ENCODE data around the gene OR8J1. TPM values are rescaled to one million over a fixed set of nuclear protein-coding genes. Genes with fewer than 3 reads are reported as not detected.

OR8J1 gene
- total RNA-seq (not detected), polyA plus RNA-seq (ENCODE audit: insufficient read depth, low read depth, low replicate concordance) (not detected)
- long read RNA-seq, donor 1, result 0 reads
- long read RNA-seq, donor 2, result 0 reads

GRCh38 chr11:56353991-56354390, at the start of gene OR8J1:
Gene OR8J1, plus strand, starts transcription at chr11:56354291. Its CDS starts 5,956 bp downstream, at chr11:56360247.
- no peak within 1 kb of the TSS for H3K4me3 ChIP-seq
- DNase-seq, result no peak
- H3K9me3 ChIP-seq, result no peaks in the 10 kb centered on the region
- no peak within 1 kb of the TSS for H3K27ac ChIP-seq
- no peaks in the 10 kb centered on the region for H3K36me3 ChIP-seq (ENCODE audit: low read depth, missing control alignments)
- no peaks in the 10 kb centered on the region for H3K4me1 ChIP-seq
- no peaks in the 10 kb centered on the region for H3K27me3 ChIP-seq
- 87 to 90% methylated on average over 2 of the region's 2 CpGs for WGBS, 2 donors
- no peak for TF ChIP-seq CTCF (IDR thresholded peaks at IDR 0.05)
- intact Hi-C loops (cut with DNase I; ENCODE audit: low total_unique reads), result no loop called here

GRCh38 chr11:56307836-56308235, 46.3 kb upstream of the OR8J1 start:
- Histone ChIP-seq H3K36me3 (ENCODE audit: low read depth, missing control alignments) (no peaks in the 10 kb centered on the region), H3K9me3 (no peaks in the 10 kb centered on the region), H3K27ac (no peak overlapping the region), H3K4me3 (no peak overlapping the region), H3K27me3 (no peaks in the 10 kb centered on the region), H3K4me1 (no peaks in the 10 kb centered on the region)
- no peak for DNase-seq
- intact Hi-C loops (cut with DNase I; ENCODE audit: low total_unique reads), result no loop called here
- TF ChIP-seq POLR2A (IDR thresholded peaks at IDR 0.05) (no peak), CTCF (IDR thresholded peaks at IDR 0.05) (no peak)
- WGBS, 2 donors, result 88 to 96% methylated on average over 3 of the region's 3 CpGs

GRCh38 chr11:56314844-56315243, 39.2 kb upstream of the OR8J1 start, which contains the start of gene OR8K3:
Gene OR8K3, plus strand, starts transcription at chr11:56315144. Its CDS starts 3,163 bp downstream, at chr11:56318307.
- no peak within 1 kb of the TSS for H3K27ac ChIP-seq
- TF ChIP-seq CTCF (IDR thresholded peaks at IDR 0.05) (no peak), POLR2A (IDR thresholded peaks at IDR 0.05) (no peak)
- no peaks in the 10 kb centered on the region for H3K4me1 ChIP-seq
- no peak within 1 kb of the TSS for H3K4me3 ChIP-seq
- no peaks in the 10 kb centered on the region for H3K36me3 ChIP-seq (ENCODE audit: low read depth, missing control alignments)
- intact Hi-C loops (cut with DNase I; ENCODE audit: low total_unique reads), result no loop called here
- no peaks in the 10 kb centered on the region for H3K27me3 ChIP-seq
- H3K9me3 ChIP-seq, result no peaks in the 10 kb centered on the region
- DNase-seq, result no peak

- WGBS, 2 donors, result 40 to 68% methylated on average over 12 to 34 of the region's 34 CpGs
- Histone ChIP-seq H3K36me3 (ENCODE audit: low read depth, missing control alignments) (no peaks in the 10 kb centered on the region), H3K9me3 (no peaks in the 10 kb centered on the region), H3K27ac (no peak overlapping the region), H3K4me1 (no peaks in the 10 kb centered on the region), H3K4me3 (peak overlapping the region; percentile 33 to 54), H3K27me3 (no peaks in the 10 kb centered on the region)
- TF ChIP-seq CTCF (IDR thresholded peaks at IDR 0.05) (no peak), POLR2A (IDR thresholded peaks at IDR 0.05) (no peak)
- DNase-seq, result peak; percentile 36
- intact Hi-C loops (cut with DNase I; ENCODE audit: low total_unique reads), result no loop called here
Observed at GRCh38 chr11:56331861-56332491, 22.1 kb upstream of the OR8J1 start.

GRCh38 chr11:56333156-56333555, 20.9 kb upstream of the OR8J1 start:
- Histone ChIP-seq H3K27me3 (no peaks in the 10 kb centered on the region), H3K36me3 (ENCODE audit: low read depth, missing control alignments) (no peaks in the 10 kb centered on the region), H3K4me1 (no peaks in the 10 kb centered on the region), H3K27ac (no peak overlapping the region), H3K9me3 (no peaks in the 10 kb centered on the region), H3K4me3 (no peak overlapping the region)
- WGBS, 2 donors, result 31 to 43% methylated on average over 3 of the region's 3 CpGs
- intact Hi-C loops (cut with DNase I; ENCODE audit: low total_unique reads), result no loop called here
- DNase-seq, result no peak
- TF ChIP-seq POLR2A (IDR thresholded peaks at IDR 0.05) (no peak), CTCF (IDR thresholded peaks at IDR 0.05) (no peak)
